HL-60 (cell line): Measurements from ENCODE around the gene MMP23B.

Source experiments
- DNase-seq, 2 experiments: peaks; one replicate each; pipeline ENCODE4 v3.0.0-alpha.2; 2010 to 2020; ENCODE audit warnings: low read depth in 1 of 2, low spot score in 1 of 2
- H3K27ac ChIP-seq: fragments of 250-450 bp; sonication (Bioruptor Pico); replicated peaks from 2 replicates; pipeline ENCODE4 v1.5.1; 2020; ENCODE audit warnings: mild to moderate bottlenecking, moderate library complexity
- H3K27me3 ChIP-seq: fragments of 250-450 bp; sonication (Bioruptor Pico); 2 replicates; pipeline ENCODE4 v1.5.1; 2021; ENCODE audit warnings: mild to moderate bottlenecking, moderate library complexity; ENCODE audit not compliant: insufficient read depth, poor library complexity, severe bottlenecking
- H3K4me3 ChIP-seq: replicated peaks from 2 replicates; pipeline ENCODE4 v1.5.1; 2011; ENCODE audit warnings: mild to moderate bottlenecking, control low read depth, low read length; ENCODE audit not compliant: insufficient read depth
- GABPA ChIP-seq: IDR thresholded peaks from 2 replicates; pipeline ENCODE4 v1.6.1; 2012; ENCODE audit warnings: low read depth
- POLR2AphosphoS5 ChIP-seq: IDR thresholded peaks from 2 replicates; pipeline ENCODE4 v1.6.1; 2012; ENCODE audit warnings: low read depth
- SPI1 ChIP-seq: IDR thresholded peaks from 2 replicates; pipeline ENCODE4 v1.6.1; 2012; ENCODE audit warnings: low read depth, mild to moderate bottlenecking, borderline replicate concordance
- TF ChIP-seq, protein P1 (sequence below): IDR thresholded peaks from 2 replicates; pipeline ENCODE4 v1.6.1; 2012; ENCODE audit warnings: low read depth; ENCODE audit not compliant: insufficient replicate concordance
- TF ChIP-seq, protein P2 (sequence below): IDR thresholded peaks from one replicate; pipeline ENCODE4 v1.5.1; 2011; ENCODE audit warnings: low read length, control low read depth, inconsistent platforms; ENCODE audit not compliant: insufficient read depth

MMP23B gene

DNA sequence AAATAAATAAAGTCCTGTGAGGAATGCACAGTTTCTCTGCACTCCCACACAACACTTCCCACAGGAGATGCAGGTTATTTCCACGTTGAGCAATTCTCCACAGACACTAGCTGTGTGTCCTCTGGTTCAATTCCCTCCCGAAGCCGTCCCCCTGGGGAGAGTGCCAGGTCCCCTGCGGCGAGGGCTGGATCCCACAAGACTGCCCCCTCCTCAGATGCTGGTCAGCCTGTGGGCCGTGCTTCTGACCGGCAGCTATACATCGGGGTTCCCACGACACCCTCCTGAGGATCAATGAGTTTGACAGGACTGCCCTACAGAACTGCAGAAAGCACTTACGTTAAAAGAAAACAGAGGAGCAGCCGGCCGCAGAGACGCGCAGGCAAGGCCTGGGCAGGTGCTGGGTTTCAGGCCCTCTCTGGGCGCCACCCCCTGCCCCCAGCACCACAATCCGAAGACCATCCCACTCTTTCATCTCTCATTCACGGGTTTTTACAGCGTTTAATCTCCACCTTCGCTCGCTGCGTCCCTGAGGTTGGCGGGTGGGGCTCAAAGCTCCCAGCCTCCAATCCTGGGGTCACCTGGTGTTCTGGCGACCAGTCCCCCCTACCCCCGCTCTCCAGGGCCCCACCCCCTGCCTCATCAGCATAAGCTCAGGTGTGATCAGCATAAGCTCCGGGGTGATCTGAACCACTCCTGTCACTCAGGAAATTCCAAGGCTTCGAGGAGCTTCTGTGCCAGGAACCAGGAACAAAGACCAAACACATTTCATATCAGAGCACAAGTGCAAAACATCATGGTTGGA is 51.3 kb downstream of the MMP23B start:
- no peak overlapping the region for H3K4me3 ChIP-seq
- H3K27me3 ChIP-seq: no peaks in the 10 kb centered on the region
- TF ChIP-seq POLR2AphosphoS5 (no peak), SPI1 (no peak), GABPA (no peak)
- TF ChIP-seq, protein P1, sequence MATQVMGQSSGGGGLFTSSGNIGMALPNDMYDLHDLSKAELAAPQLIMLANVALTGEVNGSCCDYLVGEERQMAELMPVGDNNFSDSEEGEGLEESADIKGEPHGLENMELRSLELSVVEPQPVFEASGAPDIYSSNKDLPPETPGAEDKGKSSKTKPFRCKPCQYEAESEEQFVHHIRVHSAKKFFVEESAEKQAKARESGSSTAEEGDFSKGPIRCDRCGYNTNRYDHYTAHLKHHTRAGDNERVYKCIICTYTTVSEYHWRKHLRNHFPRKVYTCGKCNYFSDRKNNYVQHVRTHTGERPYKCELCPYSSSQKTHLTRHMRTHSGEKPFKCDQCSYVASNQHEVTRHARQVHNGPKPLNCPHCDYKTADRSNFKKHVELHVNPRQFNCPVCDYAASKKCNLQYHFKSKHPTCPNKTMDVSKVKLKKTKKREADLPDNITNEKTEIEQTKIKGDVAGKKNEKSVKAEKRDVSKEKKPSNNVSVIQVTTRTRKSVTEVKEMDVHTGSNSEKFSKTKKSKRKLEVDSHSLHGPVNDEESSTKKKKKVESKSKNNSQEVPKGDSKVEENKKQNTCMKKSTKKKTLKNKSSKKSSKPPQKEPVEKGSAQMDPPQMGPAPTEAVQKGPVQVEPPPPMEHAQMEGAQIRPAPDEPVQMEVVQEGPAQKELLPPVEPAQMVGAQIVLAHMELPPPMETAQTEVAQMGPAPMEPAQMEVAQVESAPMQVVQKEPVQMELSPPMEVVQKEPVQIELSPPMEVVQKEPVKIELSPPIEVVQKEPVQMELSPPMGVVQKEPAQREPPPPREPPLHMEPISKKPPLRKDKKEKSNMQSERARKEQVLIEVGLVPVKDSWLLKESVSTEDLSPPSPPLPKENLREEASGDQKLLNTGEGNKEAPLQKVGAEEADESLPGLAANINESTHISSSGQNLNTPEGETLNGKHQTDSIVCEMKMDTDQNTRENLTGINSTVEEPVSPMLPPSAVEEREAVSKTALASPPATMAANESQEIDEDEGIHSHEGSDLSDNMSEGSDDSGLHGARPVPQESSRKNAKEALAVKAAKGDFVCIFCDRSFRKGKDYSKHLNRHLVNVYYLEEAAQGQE: no peak
- TF ChIP-seq, protein P2, sequence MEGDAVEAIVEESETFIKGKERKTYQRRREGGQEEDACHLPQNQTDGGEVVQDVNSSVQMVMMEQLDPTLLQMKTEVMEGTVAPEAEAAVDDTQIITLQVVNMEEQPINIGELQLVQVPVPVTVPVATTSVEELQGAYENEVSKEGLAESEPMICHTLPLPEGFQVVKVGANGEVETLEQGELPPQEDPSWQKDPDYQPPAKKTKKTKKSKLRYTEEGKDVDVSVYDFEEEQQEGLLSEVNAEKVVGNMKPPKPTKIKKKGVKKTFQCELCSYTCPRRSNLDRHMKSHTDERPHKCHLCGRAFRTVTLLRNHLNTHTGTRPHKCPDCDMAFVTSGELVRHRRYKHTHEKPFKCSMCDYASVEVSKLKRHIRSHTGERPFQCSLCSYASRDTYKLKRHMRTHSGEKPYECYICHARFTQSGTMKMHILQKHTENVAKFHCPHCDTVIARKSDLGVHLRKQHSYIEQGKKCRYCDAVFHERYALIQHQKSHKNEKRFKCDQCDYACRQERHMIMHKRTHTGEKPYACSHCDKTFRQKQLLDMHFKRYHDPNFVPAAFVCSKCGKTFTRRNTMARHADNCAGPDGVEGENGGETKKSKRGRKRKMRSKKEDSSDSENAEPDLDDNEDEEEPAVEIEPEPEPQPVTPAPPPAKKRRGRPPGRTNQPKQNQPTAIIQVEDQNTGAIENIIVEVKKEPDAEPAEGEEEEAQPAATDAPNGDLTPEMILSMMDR: no peak
- H3K27ac ChIP-seq: no peak overlapping the region
- no peak for DNase-seq
